HG03103 (cell line): ENCODE results near the gene DENND1A.

ENCODE experiments used
- ATAC-seq: cut with Tn5 transposase; IDR thresholded peaks from one replicate; pipeline ENCODE4 v1.9.1; 2021; ENCODE audit warnings: low read depth; ENCODE audit not compliant: unreplicated experiment

Gene DENND1A

GRCh38 chr9:123478967-123479602 lies 450.8 kb downstream of the DENND1A start:
- ATAC-seq = no peak

GRCh38 chr9:123478160-123478559 lies 451.8 kb downstream of the DENND1A start:
- no peak for ATAC-seq

GRCh38 chr9:123475407-123475806 lies 454.5 kb downstream of the DENND1A start:
- ATAC-seq = no peak

DNA sequence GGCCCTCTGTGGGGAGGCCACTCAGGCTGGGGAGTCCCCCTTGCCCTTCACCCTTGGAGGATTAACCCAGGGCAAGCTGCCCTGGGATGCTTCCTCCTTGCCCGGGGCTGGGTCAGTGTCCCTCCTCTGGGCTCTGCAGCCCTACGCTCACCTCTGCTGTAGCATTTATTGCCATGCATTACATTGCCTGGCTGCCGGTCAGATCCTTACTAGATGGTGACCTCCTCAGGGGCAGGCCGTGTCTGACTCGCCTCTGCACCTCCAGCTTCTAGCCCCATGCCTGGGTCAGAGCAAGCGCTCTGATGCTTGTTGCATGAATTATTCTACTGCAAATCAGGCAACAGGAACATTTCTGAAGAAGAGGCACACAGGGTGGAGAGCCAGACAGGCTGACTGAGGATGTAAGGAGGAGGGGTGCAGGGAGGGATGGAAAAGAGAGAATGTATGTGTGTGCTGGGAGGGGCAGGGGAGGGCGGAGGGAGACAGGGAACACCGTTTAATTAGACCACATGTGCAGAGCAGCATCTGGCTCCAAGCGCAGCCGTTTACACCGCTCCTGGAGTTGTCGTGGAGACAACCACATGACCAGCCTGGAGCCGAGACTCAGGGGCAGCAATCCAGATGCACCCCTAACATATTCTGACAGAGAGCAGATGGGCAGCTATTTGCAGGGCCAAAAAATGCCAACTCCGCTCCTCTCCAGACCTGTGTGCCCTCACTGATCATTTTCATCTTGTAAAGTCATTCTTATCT lies 456.9 kb downstream of the DENND1A start:
- no peak for ATAC-seq

GRCh38 chr9:123471843-123472570 lies 457.9 kb downstream of the DENND1A start:
- no peak for ATAC-seq

DNA sequence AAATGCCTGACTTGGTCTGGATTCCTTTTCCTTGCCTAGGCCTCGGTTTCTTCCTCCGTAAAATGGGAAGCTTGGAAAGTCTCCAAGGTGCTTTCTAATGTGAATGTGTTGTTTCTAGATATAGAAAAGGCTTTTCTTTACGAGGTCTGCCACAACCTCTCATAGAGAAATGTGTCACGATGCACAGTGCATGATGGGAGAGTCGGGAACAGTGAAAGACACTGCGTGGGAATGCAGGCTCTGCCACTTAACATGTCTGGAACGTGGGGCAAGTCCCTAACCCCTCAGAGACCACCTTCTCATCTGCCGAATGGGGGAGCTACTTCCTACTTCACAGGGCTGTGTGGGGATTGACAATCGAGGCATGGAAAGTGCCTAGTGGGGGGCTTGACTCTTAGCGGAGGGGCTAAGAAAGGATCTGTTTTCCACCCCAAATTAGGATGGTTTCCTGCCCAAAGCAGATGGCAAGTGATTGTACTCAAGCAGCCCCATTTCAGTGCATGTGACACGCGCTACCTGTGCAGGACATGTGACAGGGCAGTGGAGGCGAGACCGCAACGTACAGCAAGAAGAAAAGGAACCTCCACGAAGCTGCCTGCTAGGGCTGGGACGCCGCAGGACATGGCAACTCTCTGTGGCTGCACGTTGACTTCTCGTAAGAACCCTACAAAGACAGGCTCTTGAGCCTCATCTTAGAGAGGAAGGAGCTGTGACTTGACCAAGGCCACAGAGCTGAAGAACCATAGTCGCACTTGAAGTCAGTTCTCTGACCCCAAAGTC lies 458.7 kb downstream of the DENND1A start:
- ATAC-seq = no peak

- ATAC-seq = no peak
Observed at GRCh38 chr9:123470121-123470782, 459.7 kb downstream of the DENND1A start.

DNA sequence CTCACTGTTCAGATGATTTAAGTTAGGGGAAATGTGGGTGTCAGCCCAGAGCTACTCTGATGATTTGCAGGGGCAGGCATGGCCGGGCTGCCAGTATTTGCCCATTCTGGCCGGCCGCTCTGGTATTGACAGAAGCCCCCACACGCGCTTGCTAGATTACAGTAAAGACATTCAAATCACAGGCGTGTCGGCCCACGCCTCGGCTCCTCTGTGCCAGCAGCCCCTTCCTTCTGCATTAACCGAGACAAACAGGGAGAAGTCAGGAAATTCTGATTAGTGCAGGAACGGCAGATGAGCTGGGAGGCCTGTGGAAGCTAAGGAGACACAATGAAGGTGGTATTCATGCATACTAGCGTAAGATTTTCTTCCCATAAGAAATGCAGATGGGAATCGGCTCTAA lies 460.6 kb downstream of the DENND1A start:
- no peak for ATAC-seq

DNA sequence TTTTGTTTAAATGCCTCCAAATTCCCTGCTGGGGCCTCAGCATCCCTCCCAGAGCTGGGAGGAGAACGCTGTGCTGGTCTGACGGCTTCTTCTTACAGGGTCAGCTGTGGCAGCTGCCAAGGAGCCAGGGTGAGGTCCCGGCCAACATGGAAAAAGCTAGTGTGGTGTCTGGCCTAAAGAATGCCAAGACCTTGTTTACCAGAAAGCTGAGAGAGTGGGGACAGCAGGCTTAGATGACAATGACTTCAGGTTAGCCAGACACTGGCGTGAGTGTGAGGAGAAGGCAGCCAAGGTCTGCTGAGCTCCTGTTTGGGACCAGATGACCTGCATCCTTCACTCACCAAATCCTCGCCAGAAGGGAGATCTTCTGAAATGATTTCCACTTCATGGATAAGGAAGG lies 461.4 kb downstream of the DENND1A start:
- ATAC-seq = no peak

DNA sequence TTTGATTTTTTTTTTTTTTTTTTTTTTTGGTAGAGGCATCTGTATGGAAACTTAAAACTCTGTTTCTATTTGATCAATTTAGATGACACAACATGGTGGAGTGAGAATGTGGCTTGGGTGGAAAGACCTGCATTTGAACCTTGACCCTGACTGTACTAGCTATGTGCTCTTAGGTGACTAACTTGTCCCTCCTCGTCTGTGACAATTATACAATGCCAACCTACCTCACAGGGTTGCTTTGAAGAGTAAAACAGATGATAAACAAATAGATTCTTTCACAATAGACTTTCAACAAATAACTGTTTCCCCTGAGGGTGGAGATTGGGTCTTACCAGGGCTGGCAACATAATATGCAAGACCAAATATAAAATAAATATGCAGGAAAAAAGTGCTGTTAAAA lies 464.6 kb downstream of the DENND1A start:
- no peak for ATAC-seq

GRCh38 chr9:123460091-123460490 lies 469.8 kb downstream of the DENND1A start:
- no peak for ATAC-seq

GRCh38 chr9:123457583-123457982 lies 472.3 kb downstream of the DENND1A start:
- no peak for ATAC-seq

DNA sequence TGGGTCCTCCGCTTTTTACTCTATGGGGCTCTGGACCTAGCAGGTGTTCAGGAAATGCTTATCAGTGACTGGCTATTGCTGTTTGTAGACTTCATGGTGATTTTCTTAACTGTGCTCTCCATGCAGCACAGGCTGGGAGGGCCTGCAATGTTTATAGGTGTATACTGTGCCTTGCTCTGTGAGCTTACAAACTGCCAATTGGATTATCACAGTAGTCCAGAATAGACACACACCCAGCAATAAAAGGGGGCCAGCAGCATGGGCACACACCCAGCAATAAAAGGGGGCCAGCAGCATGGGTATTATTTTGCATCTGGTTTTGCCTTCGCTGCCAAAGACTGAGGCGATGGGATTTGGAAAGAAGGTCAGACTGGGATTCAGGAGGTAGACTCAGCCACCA lies 473.9 kb downstream of the DENND1A start:
- no peak for ATAC-seq

GRCh38 chr9:123455187-123455586 lies 474.7 kb downstream of the DENND1A start:
- ATAC-seq = no peak

DNA sequence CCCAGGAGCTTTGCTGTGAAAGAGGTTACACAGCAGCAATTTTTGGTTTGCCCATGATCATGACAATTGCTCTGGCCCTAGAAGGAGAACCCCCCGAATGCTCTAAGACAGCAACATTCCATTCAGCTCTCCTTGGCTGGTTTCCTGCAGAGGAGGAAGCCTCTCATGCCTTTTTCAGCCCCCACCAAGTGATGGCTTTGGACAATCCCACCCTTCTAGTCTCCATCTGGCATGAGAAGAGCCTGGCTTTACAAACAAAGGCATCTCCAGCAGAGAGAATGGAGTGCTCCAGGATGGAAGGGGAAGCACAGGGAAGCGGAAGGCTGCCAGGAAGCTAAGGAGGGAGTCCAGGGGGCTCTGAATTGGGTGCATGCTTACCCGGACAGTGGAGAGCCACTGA lies 475.6 kb downstream of the DENND1A start:
- no peak for ATAC-seq

- no peak for ATAC-seq
Observed at GRCh38 chr9:123453831-123454321, 476.1 kb downstream of the DENND1A start.

- ATAC-seq = no peak
Observed at GRCh38 chr9:123453076-123453667, 476.8 kb downstream of the DENND1A start.

DNA sequence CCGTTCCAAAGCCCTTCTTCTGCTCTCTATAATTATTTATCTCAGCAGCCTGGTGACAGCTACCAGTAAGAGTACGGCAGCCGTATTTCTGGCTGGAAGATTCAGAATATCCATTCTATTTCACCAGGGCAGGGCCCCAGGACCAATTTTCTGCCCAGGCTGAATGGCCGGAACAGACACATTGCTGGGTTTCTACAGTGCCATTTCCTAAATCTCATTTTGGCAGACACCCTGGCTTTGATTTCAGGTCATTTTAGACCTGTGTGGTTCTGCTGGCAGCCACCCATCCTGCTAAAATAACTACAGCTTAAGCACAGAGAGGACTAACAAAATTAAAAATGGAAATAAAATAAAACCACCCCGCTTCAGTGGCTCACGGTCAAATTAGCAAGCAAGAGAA lies 478.9 kb downstream of the DENND1A start:
- ATAC-seq = no peak

DNA sequence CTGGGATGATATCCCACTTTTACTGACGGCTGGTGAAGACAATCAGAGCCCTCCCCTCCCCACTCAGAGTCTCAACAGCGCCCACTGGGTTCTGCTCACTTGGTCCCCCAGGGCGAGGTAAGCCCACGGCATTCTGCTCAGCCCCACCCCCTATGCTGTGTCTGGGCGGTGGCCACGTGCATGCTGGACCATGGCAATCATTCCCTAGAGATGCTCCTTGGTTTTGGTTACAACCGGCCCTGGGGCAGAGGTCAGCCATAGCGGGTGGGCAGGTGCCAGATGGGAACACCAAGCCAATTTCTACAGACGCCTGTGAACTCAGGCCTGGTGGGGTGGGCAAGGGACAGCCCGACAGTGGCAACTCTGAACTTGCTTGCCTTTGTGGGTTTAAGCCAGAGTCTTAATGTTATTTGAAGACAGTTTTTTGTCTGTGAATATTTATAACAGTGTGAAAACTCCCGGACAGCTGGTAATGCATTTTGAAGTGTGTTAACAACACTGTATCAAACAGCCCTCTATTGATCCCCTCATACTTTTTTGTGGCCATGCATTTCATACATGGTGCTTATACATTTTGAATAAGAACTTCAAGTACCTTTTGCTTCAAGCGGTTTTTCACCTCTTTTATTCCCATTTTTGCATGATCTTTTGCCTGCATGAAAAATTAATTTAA lies 479.7 kb downstream of the DENND1A start:
- no peak for ATAC-seq
